22Rv1 (cell line): ENCODE data around the gene LRPAP1.

Source experiments
- H3K27ac ChIP-seq: fragments of 450-650 bp; 2 replicates; pipeline ENCODE4 v1.5.1; 2017
- CTCF ChIP-seq: fragments of 450-650 bp; IDR thresholded peaks from 2 replicates; pipeline ENCODE4 v1.5.1; 2017; ENCODE audit warnings: mild to moderate bottlenecking
- ZFX ChIP-seq: fragments of 450-650 bp; IDR thresholded peaks from 2 replicates; pipeline ENCODE4 v1.6.1; 2017; ENCODE audit warnings: antibody characterized with exemption, borderline replicate concordance

The LRPAP1 gene

GRCh38 chr4:3489451-3489962 lies 42.7 kb downstream of the LRPAP1 start:
- no peak for TF ChIP-seq CTCF
- TF ChIP-seq ZFX = no peak
- no peak overlapping the region for H3K27ac ChIP-seq

DNA sequence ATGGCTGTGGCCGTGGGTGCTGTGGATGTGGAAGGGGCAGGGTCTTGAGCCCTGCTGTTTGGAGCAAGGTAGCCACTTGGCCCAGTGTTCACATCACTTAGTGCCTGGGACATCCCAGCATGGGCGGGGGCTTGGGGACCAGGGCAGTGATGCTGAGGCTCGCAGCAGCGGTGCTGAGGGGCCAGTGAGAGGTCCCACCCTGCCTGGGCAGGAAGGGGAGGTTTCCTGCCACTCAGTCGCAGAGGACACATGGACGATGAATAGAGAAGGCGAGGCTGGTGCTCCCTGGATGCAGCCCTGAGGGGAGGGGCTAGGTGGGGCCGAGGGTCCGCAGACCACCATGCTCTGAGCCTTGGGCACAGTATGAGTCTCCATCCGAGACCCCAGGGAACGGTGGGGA lies 43.4 kb downstream of the LRPAP1 start:
- TF ChIP-seq CTCF = no peak
- no peak for TF ChIP-seq ZFX
- H3K27ac ChIP-seq = no peak overlapping the region

- no peak for TF ChIP-seq CTCF
- no peak for TF ChIP-seq ZFX
- H3K27ac ChIP-seq = no peak overlapping the region
Measured at GRCh38 chr4:3487861-3488260, 44.4 kb downstream of the LRPAP1 start.

- TF ChIP-seq ZFX (no peak), CTCF (no peak)
- no peak overlapping the region for H3K27ac ChIP-seq
Measured at GRCh38 chr4:3486541-3487540, 45.4 kb downstream of the LRPAP1 start.

- H3K27ac ChIP-seq = no peak overlapping the region
- TF ChIP-seq CTCF = no peak
- no peak for TF ChIP-seq ZFX
Measured at GRCh38 chr4:3485886-3486540, 46.2 kb downstream of the LRPAP1 start.

DNA sequence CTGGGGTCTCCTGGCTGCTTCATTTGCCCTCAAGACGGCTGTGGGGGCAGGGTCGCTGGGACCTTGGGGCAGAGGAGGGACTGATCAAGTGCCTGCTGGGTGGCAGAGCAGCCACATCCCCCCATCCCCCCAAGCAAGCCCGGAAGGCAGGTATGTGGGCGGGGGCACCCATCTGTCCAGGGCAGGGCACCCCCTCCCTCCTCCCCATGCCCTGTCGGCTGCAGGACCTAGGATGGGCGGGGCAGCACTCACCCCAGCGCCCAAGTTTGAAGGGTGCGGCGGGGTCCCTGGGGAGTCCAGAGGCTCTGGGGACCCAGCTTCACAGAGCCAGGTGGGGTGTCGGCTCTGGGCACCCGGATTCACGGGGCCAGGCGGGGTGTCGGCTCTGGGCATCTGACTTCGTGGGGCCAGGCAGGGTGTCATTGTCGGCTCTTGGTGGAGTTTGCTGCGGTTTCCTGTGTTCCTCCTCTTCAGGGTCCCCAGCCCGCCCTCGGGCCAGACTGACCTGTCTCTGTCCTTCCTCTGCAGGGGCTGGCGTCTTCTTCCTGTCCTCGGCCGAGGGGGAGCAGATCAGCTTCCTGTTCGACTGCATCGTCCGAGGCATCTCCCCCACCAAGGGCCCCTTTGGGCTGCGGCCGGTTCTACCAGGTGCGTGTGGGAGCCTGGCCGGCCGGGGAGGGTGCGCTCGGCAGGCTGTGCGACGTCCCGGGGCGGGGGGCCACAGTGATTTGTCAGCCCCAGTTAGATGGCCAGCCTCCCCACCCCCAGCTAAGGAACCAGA lies 47.0 kb downstream of the LRPAP1 start:
- H3K27ac ChIP-seq = no peak overlapping the region
- TF ChIP-seq ZFX (no peak), CTCF (no peak)
